ENCODE data around the gene DBR1. TPM values are rescaled to one million over a fixed set of nuclear protein-coding genes. Genes with fewer than 3 reads are reported as not detected.
A peak's percentile ranks its signal among the peaks of the same experiment; 100 is the strongest.

Gene DBR1
- total and polyA plus RNA-seq, 2 of the 13 experiments (the other 11 are each of a cell fraction or from before 2014, with no cell fraction given) = 6.4 to 16.7 TPM

- POLR2A ChIA-PET = no interaction called here
- TF ChIP-seq, protein P1, sequence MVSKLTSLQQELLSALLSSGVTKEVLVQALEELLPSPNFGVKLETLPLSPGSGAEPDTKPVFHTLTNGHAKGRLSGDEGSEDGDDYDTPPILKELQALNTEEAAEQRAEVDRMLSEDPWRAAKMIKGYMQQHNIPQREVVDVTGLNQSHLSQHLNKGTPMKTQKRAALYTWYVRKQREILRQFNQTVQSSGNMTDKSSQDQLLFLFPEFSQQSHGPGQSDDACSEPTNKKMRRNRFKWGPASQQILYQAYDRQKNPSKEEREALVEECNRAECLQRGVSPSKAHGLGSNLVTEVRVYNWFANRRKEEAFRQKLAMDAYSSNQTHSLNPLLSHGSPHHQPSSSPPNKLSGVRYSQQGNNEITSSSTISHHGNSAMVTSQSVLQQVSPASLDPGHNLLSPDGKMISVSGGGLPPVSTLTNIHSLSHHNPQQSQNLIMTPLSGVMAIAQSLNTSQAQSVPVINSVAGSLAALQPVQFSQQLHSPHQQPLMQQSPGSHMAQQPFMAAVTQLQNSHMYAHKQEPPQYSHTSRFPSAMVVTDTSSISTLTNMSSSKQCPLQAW (CRISPR knock-in tag; IDR thresholded peaks at IDR 0.05) = no peak
- no peak for TF ChIP-seq ZNF18 (CRISPR knock-in tag; IDR thresholded peaks at IDR 0.05; ENCODE audit: insufficient replicate concordance)
- TF ChIP-seq FIP1L1 (IDR thresholded peaks at IDR 0.05; ENCODE audit: borderline replicate concordance, insufficient read depth, low read depth, low read length) = no peak
- no peak for TF ChIP-seq BHLHE40 (IDR thresholded peaks at IDR 0.05; ENCODE audit: low read length)
- TF ChIP-seq HMGXB3 (CRISPR knock-in tag; IDR thresholded peaks at IDR 0.05; ENCODE audit: borderline replicate concordance) = no peak
- no peak for TF ChIP-seq ZNF563 (CRISPR knock-in tag; IDR thresholded peaks at IDR 0.05)
- TF ChIP-seq HNRNPK (IDR thresholded peaks at IDR 0.05; ENCODE audit: low read depth, low read length, poor library complexity, severe bottlenecking) = no peak
- no peak for TF ChIP-seq NFYB (CRISPR knock-in tag; IDR thresholded peaks at IDR 0.05)
- peak; percentile 17; the same call in 1 of the 2 replicates for TF ChIP-seq MAFF (IDR thresholded peaks at IDR 0.05; ENCODE audit: low read depth, low read length)
- TF ChIP-seq MAFK (conservative IDR thresholded peaks at IDR 0.05 in 1 of 2, IDR thresholded peaks at IDR 0.05 in 1 of 2; ENCODE audit: low read length in 2 of 2) = peak in 1 of 2 experiments; percentile 64; a peak in 2 of 4 replicates
- no peak for TF ChIP-seq ELF4 (CRISPR knock-in tag; IDR thresholded peaks at IDR 0.05; ENCODE audit: borderline replicate concordance)
- TF ChIP-seq FOXP4 (CRISPR knock-in tag; IDR thresholded peaks at IDR 0.05) = no peak
Observed at GRCh38 chr3:138202945-138203701, 28.4 kb upstream of the DBR1 start.

More at GRCh38 chr3:138202945-138203701, 28.4 kb upstream of the DBR1 start:
- H3K79me2 ChIP-seq (ENCODE audit: insufficient read depth, low read length) = peaks cover 91% of the 10 kb centered on the region
- no peaks in the 10 kb centered on the region for H3K27me3 ChIP-seq (ENCODE audit: control insufficient read depth in 1 of 2, insufficient read depth in 2 of 2, low read length in 2 of 2)
- 100% methylated on average over 3 of the region's 3 CpGs for WGBS (ENCODE audit: low lambda C conversion rate)
- no peak overlapping the region for H3K9ac ChIP-seq (ENCODE audit: insufficient read depth, low read depth, low read length)
- no peak overlapping the region for H3K27ac ChIP-seq (ENCODE audit: extremely low read length, insufficient read depth, low read length)
- CTCF ChIA-PET (ENCODE audit: low intra/inter-chr PET ratio, low total read pairs) = no interaction called here
- H3K4me2 ChIP-seq (ENCODE audit: low read depth, low read length) = no peak overlapping the region
- H3K9me3 ChIP-seq (ENCODE audit: low read length) = no peaks in the 10 kb centered on the region
- no peak overlapping the region for H3K4me3 ChIP-seq (replicated peaks in 1 of 3; ENCODE audit: insufficient read depth in 1 of 3, low read depth in 2 of 3, low read length in 3 of 3)
- intact Hi-C loops (cut with micrococcal nuclease; ENCODE audit: unreplicated experiment) = no loop called here
- no peaks in the 10 kb centered on the region for H3K4me1 ChIP-seq (ENCODE audit: insufficient read depth, low read length)
- peaks cover 16% of the 10 kb centered on the region for H4K20me1 ChIP-seq (ENCODE audit: insufficient read depth, low read length)
- H3K36me3 ChIP-seq (replicated peaks in 1 of 2; ENCODE audit: control insufficient read depth in 1 of 2, insufficient read depth in 2 of 2, low read length in 2 of 2) = peaks cover 0 to 3% of the 10 kb centered on the region in 2 experiments; a peak in 3 of 5 replicates
- no peak overlapping the region for H2AFZ ChIP-seq (ENCODE audit: low read length)
- DNase-seq (ENCODE audit: low spot score) (no peak), FAIRE-seq (no peak), ATAC-seq (no peak)
- no TSS peak for BruUV-seq (replicated peaks)
- in situ Hi-C loops (cut with HindIII; ENCODE audit: extremely low pct_ligation_motif_present, low pct_unique_long_range_greater_than_20kb) = no loop called here
